Caco-2 (cell line): ENCODE data around the gene SULT4A1. TPM values are rescaled to one million over a fixed set of nuclear protein-coding genes. Genes with fewer than 3 reads are reported as not detected.

Source experiments
- BruUV-seq: library from RNA; stranded (reverse); fragments of 400-500 nt; replicated peaks from 2 replicates; lab custom pipeline; 2021; lab: Mats Ljungman, UMichigan
- CTCF ChIA-PET: fragments of 300-600 bp; sonication (Branson Sonifier 250); formaldehyde crosslinking; loops from one replicate; lab custom pipeline; 2022; ENCODE audit warnings: antibody characterized with exemption; lab: Charles Lee
- POLR2A ChIA-PET: fragments of 300-600 bp; sonication (Branson Sonifier 250); formaldehyde crosslinking; loops from one replicate; lab custom pipeline; 2022; ENCODE audit warnings: antibody characterized with exemption; lab: Charles Lee
- DNase-seq, 2 experiments: peaks; one replicate each; pipeline versions ENCODE4 v3.0.0 to v3.0.0-alpha.2; 2020 to 2022
- H3K27me3 ChIP-seq: replicated peaks from 2 replicates; pipeline ENCODE4 v1.6.0; 2011; ENCODE audit warnings: low read length; ENCODE audit not compliant: control insufficient read depth, insufficient read depth
- H3K36me3 ChIP-seq: 2 replicates; pipeline ENCODE4 v1.5.1; 2011; ENCODE audit warnings: low read length; ENCODE audit not compliant: control insufficient read depth, insufficient read depth
- H3K4me1 ChIP-seq: fragments of 250-450 bp; sonication (Bioruptor Pico); 2 replicates; pipeline ENCODE4 v1.5.1; 2020; ENCODE audit warnings: mild to moderate bottlenecking
- H3K4me3 ChIP-seq: 2 replicates; pipeline ENCODE4 v1.5.1; 2011; ENCODE audit warnings: low read depth, mild to moderate bottlenecking, control low read depth, low read length
- H3K9me3 ChIP-seq: fragments of 250-450 bp; sonication (Bioruptor Pico); 2 replicates; pipeline ENCODE4 v1.5.1; 2020; ENCODE audit warnings: mild to moderate bottlenecking, moderate library complexity
- H3K27ac Mint-ChIP-seq: one replicate; pipeline ENCODE4 v1.8.0; 2022; ENCODE audit warnings: mixed read lengths; ENCODE audit not compliant: unreplicated experiment
- H3K27me3 Mint-ChIP-seq: one replicate; pipeline ENCODE4 v1.8.0; 2022; ENCODE audit warnings: mixed read lengths; ENCODE audit not compliant: insufficient read depth, unreplicated experiment
- H3K36me3 Mint-ChIP-seq: one replicate; pipeline ENCODE4 v1.8.0; 2022; ENCODE audit warnings: mild to moderate bottlenecking, mixed read lengths; ENCODE audit not compliant: insufficient read depth, unreplicated experiment
- H3K4me1 Mint-ChIP-seq: one replicate; pipeline ENCODE4 v1.8.0; 2022; ENCODE audit warnings: low read depth, mixed read lengths; ENCODE audit not compliant: unreplicated experiment
- H3K4me3 Mint-ChIP-seq: one replicate; pipeline ENCODE4 v1.8.0; 2022; ENCODE audit warnings: mild to moderate bottlenecking, moderate library complexity, mixed read lengths; ENCODE audit not compliant: unreplicated experiment
- H3K9me3 Mint-ChIP-seq: one replicate; pipeline ENCODE4 v1.8.0; 2022; ENCODE audit warnings: mixed read lengths; ENCODE audit not compliant: unreplicated experiment
- CTCF ChIP-seq, 2 experiments: fragments of 200-600 bp in 1 of 2; IDR thresholded peaks; 1 replicate in 1 of 2; 2 replicates in 1 of 2; pipeline versions ENCODE4 v1.5.1 to v1.8.0; 2011 to 2022; ENCODE audit warnings: antibody characterized with exemption in 1 of 2, control low read depth in 1 of 2, inconsistent platforms in 1 of 2, low read depth in 1 of 2, low read length in 1 of 2, mild to moderate bottlenecking in 1 of 2, moderate library complexity in 1 of 2; ENCODE audit not compliant: insufficient read depth in 1 of 2, severe bottlenecking in 1 of 2, unreplicated experiment in 1 of 2
- intact Hi-C: fragments of 100-400 bp; cut with micrococcal nuclease; formaldehyde crosslinking; loops from one replicate; pipeline ENCODE4 v1.10.0; 2022; ENCODE audit not compliant: unreplicated experiment
- total RNA-seq: library from RNA; stranded (reverse); gene quantifications from 2 replicates; pipeline ENCODE4 v1.2.3, GENCODE V29; 2022

The SULT4A1 gene
- total RNA-seq, 1 experiment from 2014 or later = not detected

GRCh38 chr22:43777286-43777685, 85.0 kb downstream of the SULT4A1 start:
- POLR2A ChIA-PET = no interaction called here

GRCh38 chr22:43776081-43776670, 86.1 kb downstream of the SULT4A1 start:
- intact Hi-C loops = no loop called here
- Histone ChIP-seq H3K27me3 (no peaks in the 10 kb centered on the region; the same call in 1 of the 2 replicates), H3K36me3 (no peaks in the 10 kb centered on the region), H3K4me3 (no peak overlapping the region), H3K4me1 (no peaks in the 10 kb centered on the region), H3K9me3 (no peaks in the 10 kb centered on the region)
- no peak for DNase-seq
- ChIA-PET CTCF (no interaction called here), POLR2A (no interaction called here)
- no peaks in the 10 kb centered on the region for H3K9me3 Mint-ChIP-seq
- no peak overlapping the region for H3K4me3 Mint-ChIP-seq
- no peak overlapping the region for H3K27ac Mint-ChIP-seq
- no peaks in the 10 kb centered on the region for H3K36me3 Mint-ChIP-seq
- no TSS peak for BruUV-seq
- no peaks in the 10 kb centered on the region for H3K4me1 Mint-ChIP-seq
- TF ChIP-seq CTCF (IDR thresholded peaks at IDR 0.05; ENCODE audit: insufficient read depth in 1 of 2, low read depth in 1 of 2, low read length in 1 of 2, severe bottlenecking in 1 of 2, unreplicated experiment in 1 of 2) = no peak
- H3K27me3 Mint-ChIP-seq = peaks cover 19% of the 10 kb centered on the region

More at GRCh38 chr22:43777286-43777685, 85.0 kb downstream of the SULT4A1 start:
- Mint-ChIP-seq H3K4me1 (no peaks in the 10 kb centered on the region), H3K27me3 (peaks cover 19% of the 10 kb centered on the region), H3K27ac (no peak overlapping the region), H3K9me3 (no peaks in the 10 kb centered on the region), H3K36me3 (no peaks in the 10 kb centered on the region), H3K4me3 (no peak overlapping the region)
- H3K36me3 ChIP-seq = no peaks in the 10 kb centered on the region
- no peak for TF ChIP-seq CTCF (IDR thresholded peaks at IDR 0.05; ENCODE audit: insufficient read depth in 1 of 2, low read depth in 1 of 2, low read length in 1 of 2, severe bottlenecking in 1 of 2, unreplicated experiment in 1 of 2)
- H3K9me3 ChIP-seq = no peaks in the 10 kb centered on the region
- H3K27me3 ChIP-seq = no peaks in the 10 kb centered on the region; the same call in 1 of the 2 replicates
- H3K4me1 ChIP-seq = no peaks in the 10 kb centered on the region
- no peak overlapping the region for H3K4me3 ChIP-seq
- intact Hi-C loops = no loop called here
- DNase-seq = no peak
- no TSS peak for BruUV-seq
- CTCF ChIA-PET = no interaction called here

Other genes with a start within 250 kb of the SULT4A1 start
- not detected in 2 replicates for gene EFCAB6, start 50.2 kb downstream of the SULT4A1 start, total RNA-seq
- not detected in 2 replicates for gene PNPLA5, start 29.5 kb upstream of the SULT4A1 start, total RNA-seq
- gene PNPLA3, start 61.3 kb upstream of the SULT4A1 start, total RNA-seq = 3.5 and 5.0 TPM in 2 replicates
- 59.9 and 66.4 TPM in 2 replicates for gene SAMM50, start 92.9 kb upstream of the SULT4A1 start, total RNA-seq
- 26.8 and 28.8 TPM in 2 replicates for gene PARVB, start 161.8 kb upstream of the SULT4A1 start, total RNA-seq